RCC 7860 (cell line): ENCODE results near the gene SYT15.
"Not testable (repeated sequence)": the region's sequence is repeated elsewhere in the genome, so short reads cannot be mapped to it uniquely, and the experiment has no call there.

Source experiments
- DNase-seq: peaks from one replicate; pipeline ENCODE4 v3.0.0-alpha.2; 2015; ENCODE audit warnings: low spot score
- FAIRE-seq: peaks from 2 replicates; lab custom pipeline; 2012; peaks lifted over from hg19 to GRCh38; lab: Jason Lieb, UNC

Gene SYT15

DNA sequence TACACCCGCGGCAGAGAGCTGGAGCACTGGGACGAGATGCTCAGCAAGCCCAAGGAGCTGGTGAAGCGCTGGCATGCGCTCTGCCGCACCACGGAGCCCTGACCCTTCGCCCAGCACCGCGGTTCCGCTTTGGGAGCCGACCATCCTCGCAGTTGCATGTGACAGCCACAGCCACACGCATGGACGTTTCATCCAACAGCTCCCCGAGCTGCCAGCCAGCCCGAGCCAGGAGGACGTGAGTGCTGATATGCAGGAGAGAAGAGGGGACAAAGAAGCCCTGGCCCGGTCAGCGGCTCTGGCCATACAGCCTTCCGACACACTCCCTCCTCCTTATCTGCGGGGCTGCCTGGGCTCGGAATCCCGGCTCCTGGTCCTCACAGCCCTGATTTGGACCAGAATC, 8.6 kb downstream of the SYT15 start:
- not testable (repeated sequence) for DNase-seq, FAIRE-seq

DNA sequence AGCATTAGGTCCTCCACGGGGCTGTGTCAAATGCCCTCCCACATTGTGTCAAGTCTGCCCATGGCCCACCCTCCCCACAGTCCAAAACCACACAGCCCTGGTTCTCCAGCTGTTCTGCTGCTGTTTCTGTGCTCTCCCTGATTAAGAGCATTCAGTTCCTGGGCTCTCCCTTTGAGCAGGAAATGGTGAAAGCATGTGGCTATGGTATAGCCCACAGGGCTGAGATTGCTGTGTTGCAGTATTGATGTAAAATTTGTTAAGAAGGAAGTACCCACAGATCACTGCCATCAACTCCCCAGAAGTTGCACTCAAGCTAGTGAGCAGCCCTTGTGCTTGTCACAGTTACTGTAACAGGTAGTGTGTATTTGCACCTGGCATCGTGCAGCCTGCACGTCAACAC, 9.3 kb downstream of the SYT15 start:
- FAIRE-seq, DNase-seq: not testable (repeated sequence)

DNA sequence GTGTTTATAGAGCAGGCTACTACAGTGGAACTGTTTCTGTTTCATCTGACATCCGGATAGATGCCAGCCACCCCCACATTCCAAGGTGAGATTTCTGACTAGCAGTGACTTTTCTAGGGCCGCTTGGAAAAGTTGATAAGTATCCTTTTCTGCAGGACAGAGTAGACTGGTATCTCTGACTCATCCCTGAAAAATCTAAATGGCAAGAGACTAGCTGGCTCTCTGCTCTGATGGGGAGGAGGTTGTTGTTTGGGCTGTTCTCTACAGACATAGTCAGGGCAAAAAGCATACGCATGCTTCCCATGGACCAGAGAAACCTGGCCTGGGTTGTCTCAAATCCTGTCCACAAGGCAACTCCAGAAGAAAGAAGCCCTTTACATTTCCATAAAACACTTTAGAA, 10.7 kb downstream of the SYT15 start:
- peak; percentile 62 for FAIRE-seq
- DNase-seq = not testable (repeated sequence)

DNA sequence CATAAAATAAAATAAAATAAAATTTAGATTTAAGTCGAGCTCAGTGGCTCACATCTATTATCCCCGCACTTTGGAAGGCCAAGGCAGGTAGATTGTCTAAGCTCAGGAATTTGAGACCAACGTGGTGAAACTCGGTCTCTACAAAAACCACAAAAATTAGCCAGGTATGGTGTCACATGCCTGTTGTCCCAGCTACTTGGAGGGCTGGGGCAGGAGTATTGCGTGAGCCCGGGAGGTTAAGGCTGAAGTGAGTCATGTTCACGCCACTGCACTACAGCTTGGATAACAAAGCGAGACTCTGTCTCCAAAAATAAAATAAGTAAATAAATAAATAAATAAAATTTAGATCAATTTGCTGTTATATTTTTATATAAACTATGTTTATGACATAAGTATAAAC, 12.1 kb downstream of the SYT15 start:
- not testable (repeated sequence) for FAIRE-seq, DNase-seq

DNA sequence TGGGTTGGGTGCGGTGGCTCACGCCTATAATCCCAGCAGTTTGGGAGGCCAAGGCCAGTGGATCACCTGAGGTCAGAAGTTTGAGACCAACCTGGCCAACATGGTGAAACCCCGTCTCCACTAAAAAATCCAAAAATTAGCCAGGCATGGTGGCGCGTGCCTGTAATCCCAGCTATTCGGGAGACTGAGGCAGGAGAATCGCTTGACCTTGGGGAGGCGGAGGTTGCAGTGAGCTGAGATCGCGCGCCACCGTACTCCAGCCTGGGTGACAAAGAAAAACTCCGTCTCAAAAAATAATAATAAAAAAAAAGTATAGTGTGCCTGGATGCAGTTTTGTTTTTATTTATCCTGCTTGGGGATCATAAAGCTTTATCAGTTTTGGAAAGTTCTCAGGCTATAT, 14.4 kb downstream of the SYT15 start:
- not testable (repeated sequence) for FAIRE-seq

DNA sequence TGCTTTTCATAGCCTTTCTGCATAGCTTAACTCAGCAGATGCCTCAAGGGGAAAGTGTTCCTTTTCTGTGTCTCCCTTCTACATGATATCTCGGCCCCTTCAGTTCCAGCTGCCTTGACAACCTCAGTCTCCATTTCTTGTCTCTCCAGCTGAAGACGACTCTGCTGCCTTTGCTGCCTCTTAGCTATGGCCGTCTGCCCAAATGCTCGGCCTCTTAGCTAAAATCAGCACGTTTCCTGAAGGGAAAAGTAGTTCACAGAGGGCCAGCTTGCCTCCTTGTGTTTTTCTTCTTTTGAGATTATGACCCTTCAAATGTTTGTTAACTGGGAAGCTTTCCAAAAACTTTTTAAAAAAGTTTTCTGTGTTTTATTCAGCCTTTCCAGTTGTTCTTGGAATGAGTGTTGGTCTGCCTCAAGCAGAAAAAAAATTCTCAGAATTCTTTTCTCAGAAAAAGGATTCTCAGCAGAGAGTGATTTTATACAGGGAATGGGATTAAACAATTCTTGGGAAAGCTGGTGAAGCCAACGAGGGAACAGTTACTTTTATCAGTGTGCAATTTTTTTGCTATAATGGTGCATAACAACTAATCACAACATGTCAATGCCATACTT, 15.6 kb downstream of the SYT15 start:
- not testable (repeated sequence) for FAIRE-seq, DNase-seq

More for the DNA sequence above, 14.4 kb downstream of the SYT15 start:
- not testable (repeated sequence) for DNase-seq

DNA sequence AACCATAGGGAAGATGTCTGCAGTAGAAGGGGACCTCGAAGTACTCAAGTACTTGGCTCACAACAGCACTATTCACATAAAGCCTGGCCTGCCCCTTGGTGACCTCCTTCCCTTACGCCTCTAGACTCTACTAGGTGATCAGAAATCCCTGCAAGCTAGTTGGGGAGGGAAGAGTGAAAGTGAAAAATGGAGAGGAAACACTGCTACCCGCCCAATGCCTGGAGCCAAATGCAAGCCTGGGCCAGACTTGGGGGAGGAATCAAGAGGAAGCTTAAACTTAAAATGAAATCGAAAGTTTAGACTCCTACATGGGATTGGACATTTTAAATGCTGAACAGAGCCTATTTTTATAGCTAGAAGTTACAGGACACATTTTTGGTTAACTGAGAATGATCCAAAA, 17.6 kb downstream of the SYT15 start:
- not testable (repeated sequence) for DNase-seq, FAIRE-seq

DNA sequence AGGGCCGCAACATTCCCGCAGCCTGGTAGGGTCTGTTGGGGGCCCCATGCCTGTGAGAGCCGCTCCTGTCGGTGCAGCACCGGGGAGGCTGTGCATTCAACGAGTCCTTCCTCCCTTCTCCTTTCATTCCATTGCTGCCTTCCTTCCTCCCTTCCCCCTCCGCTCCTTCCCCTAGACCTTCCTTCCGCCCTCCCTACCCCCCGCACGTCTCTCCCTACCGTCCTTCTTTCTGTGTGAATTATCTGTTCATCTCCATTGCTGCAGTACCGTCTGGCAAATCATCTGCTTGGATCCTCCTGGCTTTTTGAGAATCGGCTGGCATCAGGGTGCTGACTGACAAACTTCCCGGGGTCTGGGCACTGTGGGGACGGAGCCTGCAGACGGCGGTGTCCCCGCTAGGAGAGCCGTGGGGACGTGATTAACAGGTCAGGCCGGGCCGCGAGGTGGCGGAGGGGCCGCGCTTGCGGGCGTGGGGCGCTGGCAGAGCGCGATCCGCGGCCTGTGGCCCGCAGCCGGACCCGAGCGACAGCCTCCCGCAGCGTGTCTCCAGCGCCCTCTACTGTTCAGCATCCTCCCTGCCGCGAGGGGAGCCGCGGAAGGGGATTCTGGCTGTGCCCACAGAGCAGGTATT, 18.8 kb downstream of the SYT15 start:
- FAIRE-seq, DNase-seq: not testable (repeated sequence)

DNA sequence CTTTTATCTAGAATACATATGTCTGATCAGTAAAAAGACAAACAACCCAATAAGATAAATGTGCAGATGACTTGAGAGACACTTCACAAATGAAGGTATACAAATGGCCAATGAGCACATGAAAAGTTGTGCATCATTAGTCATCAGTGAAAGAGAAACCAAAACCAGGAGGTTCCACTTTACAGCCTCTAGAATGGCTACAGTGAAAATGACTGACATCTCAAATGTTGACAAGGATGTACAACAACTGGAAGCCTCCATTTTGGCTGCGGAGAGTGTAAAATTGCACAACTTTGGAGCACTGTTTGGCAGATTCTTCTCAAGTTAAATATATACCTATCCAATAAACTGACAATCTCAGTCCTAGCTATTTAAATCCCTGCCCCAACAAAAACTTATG, 21.6 kb downstream of the SYT15 start:
- DNase-seq, FAIRE-seq: not testable (repeated sequence)

DNA sequence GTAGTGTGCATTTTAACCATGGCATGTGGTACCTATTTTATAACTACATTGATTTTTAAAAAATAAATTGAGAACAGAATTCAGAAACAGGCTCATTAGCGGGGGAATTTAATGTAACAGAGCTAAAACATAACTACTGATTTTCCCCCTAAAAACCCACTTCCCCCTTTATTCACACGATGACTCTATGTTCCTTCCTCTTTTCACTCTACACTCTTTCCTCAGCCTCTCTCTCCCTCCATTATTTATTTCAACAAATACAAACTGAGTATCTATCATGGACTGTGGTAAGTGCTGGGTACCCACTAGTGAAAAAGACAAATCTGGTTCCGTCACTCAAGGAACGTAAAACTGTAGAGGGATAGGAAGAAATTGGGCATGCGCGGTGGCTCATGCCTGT, 36.6 kb downstream of the SYT15 start:
- not testable (repeated sequence) for DNase-seq, FAIRE-seq

DNA sequence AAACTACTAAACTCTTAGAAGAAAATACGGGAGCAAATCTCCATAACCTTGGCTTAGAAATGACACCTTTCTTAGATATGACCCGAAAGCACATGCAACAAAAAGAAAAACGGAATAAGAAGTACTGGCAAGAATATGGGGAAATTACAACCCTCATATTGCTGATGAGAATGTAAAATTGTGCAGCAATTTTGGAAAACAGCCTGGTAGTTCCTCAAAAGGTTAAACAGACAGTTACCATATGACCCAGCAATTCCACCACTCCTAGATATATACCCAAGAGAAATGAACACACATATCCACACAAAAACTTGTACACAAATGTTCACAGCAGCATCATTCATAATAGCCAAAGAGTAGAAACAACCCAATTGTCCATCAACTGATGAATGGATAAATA, 37.3 kb downstream of the SYT15 start:
- not testable (repeated sequence) for FAIRE-seq

DNA sequence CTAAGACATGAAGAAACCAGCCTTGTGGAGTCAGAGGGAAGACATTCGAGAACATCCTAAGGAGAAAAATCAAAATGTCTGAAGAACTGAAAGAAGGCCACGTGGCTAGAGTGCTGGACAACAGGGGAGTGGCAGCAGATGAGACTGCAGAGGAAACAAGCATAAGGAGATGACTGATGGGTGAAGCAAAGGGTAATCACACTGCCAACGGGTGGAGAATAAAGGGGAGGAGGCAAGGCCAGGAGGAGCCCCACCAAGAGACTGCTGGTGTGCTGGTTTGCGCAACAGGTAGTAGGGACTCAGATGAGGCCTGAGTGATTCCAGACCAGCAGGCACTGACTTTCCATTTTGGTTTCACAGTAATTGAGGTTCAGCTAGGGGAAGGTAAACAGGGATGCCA, 38.2 kb downstream of the SYT15 start:
- FAIRE-seq, DNase-seq: not testable (repeated sequence)

More for the DNA sequence above, 37.3 kb downstream of the SYT15 start:
- DNase-seq = not testable (repeated sequence)

DNA sequence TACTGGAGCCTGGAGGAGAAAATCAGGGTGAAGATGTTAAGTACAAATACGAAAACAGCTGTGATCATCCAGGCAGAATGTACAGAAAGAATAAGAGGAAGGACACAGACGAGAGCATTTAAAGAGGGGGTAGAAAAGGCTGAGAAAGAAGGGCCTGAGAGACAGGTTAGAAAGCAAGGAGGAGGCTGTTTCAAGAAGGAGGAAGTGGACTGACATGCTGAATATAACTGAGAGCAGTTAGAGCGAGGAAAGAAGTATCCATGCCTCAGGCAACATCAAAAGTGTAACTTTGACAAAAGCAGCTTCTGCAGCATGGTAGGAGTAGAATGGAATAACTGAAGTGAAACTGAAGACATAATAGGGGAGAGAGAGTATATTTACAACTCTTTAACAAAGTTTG, 39.0 kb downstream of the SYT15 start:
- not testable (repeated sequence) for DNase-seq, FAIRE-seq

DNA sequence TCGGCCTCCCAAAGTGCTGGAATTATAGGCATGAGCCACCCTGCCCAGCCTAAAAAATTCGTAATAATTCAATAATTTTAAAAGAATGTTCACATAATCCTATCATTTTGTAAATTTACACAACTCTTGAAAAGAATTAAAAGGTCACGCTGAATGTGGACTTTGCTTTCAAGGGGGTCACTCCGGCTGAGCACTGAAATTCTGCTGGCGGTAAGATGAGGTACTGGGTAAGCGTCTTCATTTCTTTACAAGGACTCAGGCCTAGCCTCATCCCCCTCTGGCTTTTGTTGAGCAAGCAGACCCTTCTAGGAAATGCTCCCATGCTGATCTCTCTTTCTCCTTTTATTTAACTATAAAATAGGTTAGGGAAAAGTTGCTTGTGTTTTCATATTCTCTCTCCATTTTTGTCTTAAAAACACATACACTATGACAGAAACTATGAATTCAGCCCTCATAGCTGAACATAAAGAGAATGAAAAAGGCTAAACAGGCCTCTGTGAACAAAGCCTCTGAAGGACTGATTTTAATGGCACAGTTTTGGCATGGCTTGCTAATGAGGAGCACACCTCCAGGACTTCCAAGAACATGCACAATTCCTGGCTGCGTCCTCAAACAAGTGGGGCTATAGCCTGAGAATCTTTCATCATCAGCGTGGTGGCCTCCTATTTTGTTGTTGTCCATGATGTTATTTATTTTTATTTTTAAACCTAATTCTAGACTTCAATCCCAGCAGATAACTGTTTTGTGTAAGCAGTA, 45.1 kb downstream of the SYT15 start:
- not testable (repeated sequence) for FAIRE-seq

DNA sequence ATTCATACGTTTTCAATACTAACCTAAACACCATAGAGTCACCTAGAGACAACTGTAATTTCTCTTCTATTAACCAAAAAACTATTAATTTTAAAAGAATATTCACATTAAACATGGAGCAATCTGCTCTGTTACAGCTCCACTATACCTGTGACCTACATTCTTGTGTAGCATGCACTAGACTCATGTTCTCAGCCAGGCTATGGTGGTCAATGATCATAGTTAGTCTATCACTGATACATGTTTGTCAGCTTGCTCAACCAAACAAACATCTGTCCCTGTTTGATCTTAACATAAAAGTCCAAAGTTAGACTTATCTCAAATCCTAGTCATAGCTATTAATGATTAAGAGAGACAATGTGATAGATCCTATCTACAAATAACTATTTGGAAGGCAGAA, 50.9 kb downstream of the SYT15 start:
- DNase-seq, FAIRE-seq: not testable (repeated sequence)

More for the DNA sequence above, 45.1 kb downstream of the SYT15 start:
- not testable (repeated sequence) for DNase-seq

DNA sequence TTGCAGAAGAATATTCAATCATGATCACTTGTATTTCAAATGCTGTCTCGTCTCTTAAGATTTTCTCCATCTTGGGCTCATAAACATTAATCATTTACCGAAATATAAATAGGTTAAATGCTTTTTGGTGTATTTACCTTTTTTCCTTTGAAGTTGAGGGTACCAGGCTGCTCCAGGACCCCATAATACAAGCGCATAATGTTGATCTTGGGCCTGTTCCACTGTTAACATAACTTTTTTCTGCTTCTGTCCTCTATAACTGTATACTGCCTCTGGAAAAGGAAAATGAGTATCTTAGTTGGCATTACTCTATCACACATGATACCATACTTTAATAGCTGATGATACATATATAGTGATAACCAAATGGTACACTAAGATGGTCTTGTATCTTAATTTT, 51.9 kb downstream of the SYT15 start:
- DNase-seq = not testable (repeated sequence)
- FAIRE-seq = peak; percentile 5

DNA sequence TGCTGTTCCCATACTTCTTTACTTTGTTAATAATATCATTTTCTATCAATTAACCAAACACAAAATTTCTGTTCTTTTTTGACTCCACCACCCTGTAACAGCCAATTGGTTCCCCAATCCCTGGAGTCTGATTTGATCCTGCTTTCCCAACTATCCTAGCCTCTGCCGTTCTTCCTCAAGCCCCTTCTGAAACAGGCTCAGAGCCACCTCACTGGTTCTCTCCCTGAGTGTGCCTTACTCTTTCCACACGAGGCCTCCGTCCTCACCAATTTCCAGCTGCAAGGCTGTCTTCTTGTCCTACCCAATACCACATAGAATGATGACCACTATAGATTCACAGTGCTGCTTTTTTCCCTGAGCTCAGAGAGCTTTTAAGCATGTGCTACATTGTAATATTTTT, 52.8 kb downstream of the SYT15 start:
- FAIRE-seq, DNase-seq: not testable (repeated sequence)

DNA sequence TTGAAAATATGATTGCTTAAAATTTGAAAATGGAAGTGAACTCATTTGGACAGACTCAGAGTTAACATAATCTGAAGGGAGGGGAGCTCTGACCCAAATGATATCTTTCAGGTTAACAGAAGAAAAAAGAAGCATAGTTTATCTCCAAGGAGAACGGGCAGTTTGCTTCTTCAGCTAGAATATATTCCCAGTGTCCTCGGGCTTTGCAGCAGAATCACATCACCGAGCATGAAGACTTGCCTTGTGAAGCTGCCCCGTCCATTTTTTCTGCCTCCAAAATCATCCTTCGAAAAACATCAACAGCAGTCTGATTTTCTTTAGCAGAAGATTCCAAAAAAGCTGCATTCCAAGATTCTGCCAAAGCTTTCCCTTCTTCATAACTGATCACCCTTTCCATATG, 55.8 kb downstream of the SYT15 start:
- not testable (repeated sequence) for FAIRE-seq

DNA sequence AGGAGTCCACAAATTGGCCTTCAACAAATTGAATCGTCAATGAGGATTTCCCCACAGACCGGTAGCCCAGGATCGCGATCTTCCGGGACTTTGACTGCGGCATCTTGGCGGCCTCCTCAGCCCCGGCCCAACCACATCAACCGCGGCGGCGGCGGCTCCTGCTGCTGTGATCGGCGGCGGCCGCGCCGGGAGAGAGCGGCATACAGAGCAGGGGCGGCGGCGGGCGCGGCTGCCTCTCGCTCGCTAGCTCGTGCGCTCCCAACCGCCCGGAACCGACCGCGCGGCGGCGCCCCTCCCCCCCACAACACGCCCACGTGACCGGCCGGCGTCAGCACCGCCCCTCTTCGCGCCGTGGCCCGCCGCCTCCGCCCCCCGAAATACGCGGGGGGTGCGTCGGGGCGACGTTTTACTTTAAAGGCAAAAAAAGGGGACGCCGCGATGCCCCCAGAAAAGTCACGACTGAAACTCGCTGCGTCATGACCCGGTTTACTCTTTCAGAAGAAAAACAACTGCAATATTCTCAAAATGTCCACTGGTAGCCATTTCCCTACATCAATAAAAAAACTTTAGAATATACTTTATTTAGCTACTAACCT, 56.5 kb downstream of the SYT15 start:
- not testable (repeated sequence) for DNase-seq, FAIRE-seq

More for the DNA sequence above, 55.8 kb downstream of the SYT15 start:
- DNase-seq = not testable (repeated sequence)

DNA sequence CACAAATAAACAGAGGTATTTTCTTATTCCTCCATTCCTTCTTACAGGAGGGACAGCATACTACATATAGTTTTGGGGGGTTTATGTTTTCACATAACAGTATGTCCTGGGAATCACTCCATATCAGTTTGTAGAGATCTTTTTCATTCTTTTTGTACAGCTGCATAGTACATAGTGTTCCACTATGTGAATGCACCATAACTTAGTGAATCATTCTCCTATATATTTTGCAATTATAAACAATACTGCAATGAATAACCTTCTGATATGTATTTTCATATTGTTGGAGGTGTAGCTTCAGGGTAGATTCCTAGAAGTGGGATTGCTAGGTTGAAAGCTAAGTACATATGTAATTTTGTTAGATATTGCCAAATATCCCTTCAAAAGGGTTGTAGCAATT, 61.1 kb downstream of the SYT15 start:
- FAIRE-seq = not testable (repeated sequence)
- peak; percentile 2 for DNase-seq
